SHP77 treated with DMSO at 0.1 percent for 48 hours (cell line): ENCODE measurements around the gene DDX25.

Source experiments
- DNase-seq: peaks from one replicate; lab custom pipeline; 2025; lab: John Stamatoyannopoulos, UW

The DDX25 gene

GRCh38 chr11:125977333-125977732 lies 73.0 kb downstream of the DDX25 start:
- DNase-seq = no peak

DNA sequence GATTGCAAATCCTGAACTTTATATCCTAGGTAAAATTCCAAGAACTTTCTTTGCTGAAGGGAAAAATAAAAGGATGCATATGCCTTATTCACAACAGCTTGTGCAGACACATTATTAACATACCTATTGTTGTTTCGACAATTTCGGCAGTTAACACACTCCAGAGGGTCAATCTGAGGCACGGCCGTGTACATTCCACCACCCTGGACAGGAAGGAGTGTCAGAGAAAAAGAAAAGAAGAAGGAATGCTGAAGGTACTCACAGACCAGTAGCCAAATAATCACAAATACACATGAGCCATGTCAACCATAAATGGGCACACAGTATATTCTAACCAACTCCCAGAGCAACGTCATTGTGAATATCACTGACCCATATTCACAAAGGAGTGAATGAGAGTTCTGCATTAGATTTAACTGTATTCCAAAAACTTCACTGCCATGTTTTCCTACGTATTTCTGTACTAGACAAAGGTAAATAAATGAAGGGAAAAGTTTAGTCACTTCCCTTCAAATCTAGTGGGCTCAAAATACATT lies 73.9 kb downstream of the DDX25 start:
- DNase-seq = no peak
